ENCODE measurements around the gene KCTD5.

GRCh38 chr16:2740476-2740875 lies 58.2 kb downstream of the KCTD5 start:
- TF ChIP-seq, protein P1, sequence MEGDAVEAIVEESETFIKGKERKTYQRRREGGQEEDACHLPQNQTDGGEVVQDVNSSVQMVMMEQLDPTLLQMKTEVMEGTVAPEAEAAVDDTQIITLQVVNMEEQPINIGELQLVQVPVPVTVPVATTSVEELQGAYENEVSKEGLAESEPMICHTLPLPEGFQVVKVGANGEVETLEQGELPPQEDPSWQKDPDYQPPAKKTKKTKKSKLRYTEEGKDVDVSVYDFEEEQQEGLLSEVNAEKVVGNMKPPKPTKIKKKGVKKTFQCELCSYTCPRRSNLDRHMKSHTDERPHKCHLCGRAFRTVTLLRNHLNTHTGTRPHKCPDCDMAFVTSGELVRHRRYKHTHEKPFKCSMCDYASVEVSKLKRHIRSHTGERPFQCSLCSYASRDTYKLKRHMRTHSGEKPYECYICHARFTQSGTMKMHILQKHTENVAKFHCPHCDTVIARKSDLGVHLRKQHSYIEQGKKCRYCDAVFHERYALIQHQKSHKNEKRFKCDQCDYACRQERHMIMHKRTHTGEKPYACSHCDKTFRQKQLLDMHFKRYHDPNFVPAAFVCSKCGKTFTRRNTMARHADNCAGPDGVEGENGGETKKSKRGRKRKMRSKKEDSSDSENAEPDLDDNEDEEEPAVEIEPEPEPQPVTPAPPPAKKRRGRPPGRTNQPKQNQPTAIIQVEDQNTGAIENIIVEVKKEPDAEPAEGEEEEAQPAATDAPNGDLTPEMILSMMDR (IDR thresholded peaks at IDR 0.05), result no peak
- TF ChIP-seq POLR2AphosphoS5 (IDR thresholded peaks at IDR 0.05) (no peak), POLR2A (IDR thresholded peaks at IDR 0.05) (no peak)
